ENCODE measurements around the gene RBKS.

The RBKS gene

GRCh38 chr2:27914041-27914804, 24.0 kb upstream of the RBKS start:
- ChIA-PET POLR2A (no interaction called here), CTCF (no interaction called here)
- H3K27ac ChIP-seq (ENCODE audit: extremely low read depth, low read depth, low read length), result no peak overlapping the region

GRCh38 chr2:27912512-27912911, 22.3 kb upstream of the RBKS start:
- no peak overlapping the region for H3K4me3 ChIP-seq (ENCODE audit: low read depth, low read length)
- CTCF ChIA-PET, result no interaction called here
- H3K27ac ChIP-seq (ENCODE audit: extremely low read depth, low read depth, low read length), result no peak overlapping the region
- H3K9me3 ChIP-seq (ENCODE audit: control insufficient read depth, insufficient read depth, low read depth, low read length), result no peaks in the 10 kb centered on the region
- H3K4me1 ChIP-seq (ENCODE audit: control insufficient read depth, insufficient read depth, low read length), result peaks cover 14% of the 10 kb centered on the region; the same call in 1 of the 2 replicates
- TF ChIP-seq ZNF692 (tag by site-specific recombination; IDR thresholded peaks at IDR 0.05), result no peak
- TF ChIP-seq ZNF585B (tag by site-specific recombination; IDR thresholded peaks at IDR 0.05), result no peak
- TF ChIP-seq ZNF366 (tag by site-specific recombination; conservative IDR thresholded peaks at IDR 0.05), result no peak
- TF ChIP-seq ZNF623 (tag by site-specific recombination; IDR thresholded peaks at IDR 0.05), result no peak
- no peak for TF ChIP-seq ZNF280C (tag by site-specific recombination; IDR thresholded peaks at IDR 0.05)
- no peak for TF ChIP-seq TRIM28 (IDR thresholded peaks at IDR 0.05; ENCODE audit: borderline replicate concordance, low read length)
- no peak for TF ChIP-seq ZNF704 (tag by site-specific recombination; IDR thresholded peaks at IDR 0.05)
- no peak for TF ChIP-seq ZBTB20 (tag by site-specific recombination; IDR thresholded peaks at IDR 0.05)
- no peak for TF ChIP-seq ZNF280D (tag by site-specific recombination; IDR thresholded peaks at IDR 0.05)
- no peak for TF ChIP-seq ZBTB48 (tag by site-specific recombination; IDR thresholded peaks at IDR 0.05)
- TF ChIP-seq ZNF596 (tag by site-specific recombination; IDR thresholded peaks at IDR 0.05), result no peak
- no peak for TF ChIP-seq ZNF391 (tag by site-specific recombination; IDR thresholded peaks at IDR 0.05; ENCODE audit: borderline replicate concordance, low read depth)
- no peak for TF ChIP-seq BCL11B (tag by site-specific recombination; IDR thresholded peaks at IDR 0.05; ENCODE audit: low read depth)
- TF ChIP-seq ZNF274 (IDR thresholded peaks at IDR 0.05; ENCODE audit: low read length), result no peak
- TF ChIP-seq ZNF274 (tag by site-specific recombination; IDR thresholded peaks at IDR 0.05; ENCODE audit: borderline replicate concordance), result no peak
- no peak for TF ChIP-seq FEZF1 (tag by site-specific recombination; IDR thresholded peaks at IDR 0.05)
- TF ChIP-seq ZNF18 (tag by site-specific recombination; IDR thresholded peaks at IDR 0.05), result no peak
- H3K36me3 ChIP-seq (ENCODE audit: control insufficient read depth in 2 of 2, insufficient read depth in 1 of 2, low read length in 2 of 2), result no peaks in the 10 kb centered on the region
- POLR2A ChIA-PET, result no interaction called here

More at GRCh38 chr2:27914041-27914804, 24.0 kb upstream of the RBKS start:
- Histone ChIP-seq H3K4me1 (ENCODE audit: control insufficient read depth, insufficient read depth, low read length) (peaks cover 14% of the 10 kb centered on the region; the same call in 1 of the 2 replicates), H3K9me3 (ENCODE audit: control insufficient read depth, insufficient read depth, low read depth, low read length) (no peaks in the 10 kb centered on the region), H3K4me3 (ENCODE audit: low read depth, low read length) (no peak overlapping the region), H3K36me3 (ENCODE audit: control insufficient read depth in 2 of 2, insufficient read depth in 1 of 2, low read length in 2 of 2) (no peaks in the 10 kb centered on the region; a peak in 1 of 3 replicates)
- TF ChIP-seq ZBTB20 (tag by site-specific recombination; IDR thresholded peaks at IDR 0.05) (peak; percentile 60; the same call in 1 of the 2 replicates), SCRT1 (tag by site-specific recombination; IDR thresholded peaks at IDR 0.05; ENCODE audit: borderline replicate concordance) (no peak)

Measured in HEK293 (cell line).